Kidney epithelial cell (primary cell): ENCODE data around the gene CASK. TPM values are rescaled to one million over a fixed set of nuclear protein-coding genes. Genes with fewer than 3 reads are reported as not detected.

ENCODE experiments used
- DNase-seq: peaks from one replicate; pipeline ENCODE4 v3.0.0-alpha.2; 2010; ENCODE audit warnings: low read depth
- H3K27me3 ChIP-seq: 2 replicates; pipeline ENCODE4 v1.6.0; 2011; ENCODE audit warnings: low read length; ENCODE audit not compliant: control insufficient read depth, insufficient read depth
- H3K36me3 ChIP-seq: 2 replicates; pipeline ENCODE4 v1.5.1; 2011; ENCODE audit warnings: low read length; ENCODE audit not compliant: control insufficient read depth, insufficient read depth
- H3K4me3 ChIP-seq: 2 replicates; pipeline ENCODE4 v1.5.1; 2011; ENCODE audit warnings: low read depth, mild to moderate bottlenecking, control low read depth, low read length
- CTCF ChIP-seq: IDR thresholded peaks from 2 replicates; pipeline ENCODE4 v1.5.1; 2011; ENCODE audit warnings: mild to moderate bottlenecking, moderate library complexity, low read length, control low read depth, inconsistent platforms; ENCODE audit not compliant: insufficient read depth, poor library complexity, severe bottlenecking
- total RNA-seq: library from RNA; depleted of rRNA; stranded (reverse); fragments of >200 nt; gene quantifications from 2 replicates; pipeline ENCODE4 v1.2.3, GENCODE V29; 2015

The CASK gene
- total RNA-seq, 1 donor from 2014 or later: 69.1 TPM

- H3K27me3 ChIP-seq: no peaks in the 10 kb centered on the region
- no peak for TF ChIP-seq CTCF
- H3K4me3 ChIP-seq: no peak overlapping the region
- H3K36me3 ChIP-seq: no peaks in the 10 kb centered on the region
- peak; percentile 61 for DNase-seq
Measured at GRCh38 chrX:41779030-41779564, 144.3 kb downstream of the CASK start.

GRCh38 chrX:41761702-41762101, 161.7 kb downstream of the CASK start:
- Histone ChIP-seq H3K27me3 (no peaks in the 10 kb centered on the region), H3K4me3 (no peak overlapping the region), H3K36me3 (no peaks in the 10 kb centered on the region)
- no peak for DNase-seq
- no peak for TF ChIP-seq CTCF

GRCh38 chrX:41761169-41761568, 162.2 kb downstream of the CASK start:
- DNase-seq: no peak
- Histone ChIP-seq H3K4me3 (no peak overlapping the region), H3K27me3 (no peaks in the 10 kb centered on the region), H3K36me3 (no peaks in the 10 kb centered on the region)
- TF ChIP-seq CTCF: no peak

GRCh38 chrX:41759817-41760216, 163.5 kb downstream of the CASK start:
- DNase-seq: no peak
- Histone ChIP-seq H3K27me3 (no peaks in the 10 kb centered on the region), H3K4me3 (no peak overlapping the region), H3K36me3 (no peaks in the 10 kb centered on the region)
- TF ChIP-seq CTCF: peak; percentile 38

GRCh38 chrX:41758401-41758800, 165.0 kb downstream of the CASK start:
- H3K36me3 ChIP-seq: no peaks in the 10 kb centered on the region
- H3K27me3 ChIP-seq: no peaks in the 10 kb centered on the region
- no peak for TF ChIP-seq CTCF
- H3K4me3 ChIP-seq: no peak overlapping the region
- DNase-seq: no peak

- DNase-seq: no peak
- Histone ChIP-seq H3K36me3 (no peaks in the 10 kb centered on the region), H3K4me3 (no peak overlapping the region), H3K27me3 (no peaks in the 10 kb centered on the region)
- TF ChIP-seq CTCF: no peak
Measured at GRCh38 chrX:41750716-41751115, 172.6 kb downstream of the CASK start.
